Measurements from ENCODE around the gene DGKI. TPM values are rescaled to one million over a fixed set of nuclear protein-coding genes. Genes with fewer than 3 reads are reported as not detected.

Gene DGKI
- total and polyA plus RNA-seq, 2 experiments from 2014 or later, result 0.16 to 1.0 TPM

DNA sequence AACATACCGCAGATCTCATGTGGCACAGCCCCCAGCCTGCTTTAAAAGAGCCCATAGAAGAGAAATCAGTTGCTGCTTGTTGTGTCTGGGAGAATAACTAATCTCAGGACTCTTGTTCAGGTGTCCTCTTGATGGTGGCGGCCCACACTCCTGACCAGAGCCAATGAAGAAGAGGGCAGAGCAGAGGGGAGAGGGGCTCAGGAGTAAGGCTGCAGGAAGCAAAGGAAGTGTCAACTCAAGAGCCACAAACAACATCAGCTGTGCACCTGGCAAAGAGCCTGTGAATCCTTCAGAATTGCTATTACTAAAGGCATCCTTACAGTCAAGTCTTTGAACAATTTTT, 443.4 kb downstream of the DGKI start (continued):
- TF ChIP-seq REST (IDR thresholded peaks at IDR 0.05; ENCODE audit: unreplicated experiment), result no peak

- Mint-ChIP-seq H3K4me1 (peaks cover 9% of the 10 kb centered on the region), H3K27me3 (ENCODE audit: insufficient read depth, low read depth, poor library complexity) (no peaks in the 10 kb centered on the region), H3K9me3 (no peaks in the 10 kb centered on the region), H3K36me3 (ENCODE audit: low read depth) (no peaks in the 10 kb centered on the region), H3K4me3 (no peak overlapping the region), H3K27ac (no peak overlapping the region)
- TF ChIP-seq ZNF114 (CRISPR knock-in tag; IDR thresholded peaks at IDR 0.05) (no peak), POLR2AphosphoS5 (IDR thresholded peaks at IDR 0.05; ENCODE audit: low read depth) (no peak), REST (IDR thresholded peaks at IDR 0.05; ENCODE audit: unreplicated experiment) (no peak), EZH2phosphoT487 (IDR thresholded peaks at IDR 0.05; ENCODE audit: unreplicated experiment) (no peak), JUNB (IDR thresholded peaks at IDR 0.05; ENCODE audit: unreplicated experiment) (no peak)
- TF ChIP-seq, protein P1, sequence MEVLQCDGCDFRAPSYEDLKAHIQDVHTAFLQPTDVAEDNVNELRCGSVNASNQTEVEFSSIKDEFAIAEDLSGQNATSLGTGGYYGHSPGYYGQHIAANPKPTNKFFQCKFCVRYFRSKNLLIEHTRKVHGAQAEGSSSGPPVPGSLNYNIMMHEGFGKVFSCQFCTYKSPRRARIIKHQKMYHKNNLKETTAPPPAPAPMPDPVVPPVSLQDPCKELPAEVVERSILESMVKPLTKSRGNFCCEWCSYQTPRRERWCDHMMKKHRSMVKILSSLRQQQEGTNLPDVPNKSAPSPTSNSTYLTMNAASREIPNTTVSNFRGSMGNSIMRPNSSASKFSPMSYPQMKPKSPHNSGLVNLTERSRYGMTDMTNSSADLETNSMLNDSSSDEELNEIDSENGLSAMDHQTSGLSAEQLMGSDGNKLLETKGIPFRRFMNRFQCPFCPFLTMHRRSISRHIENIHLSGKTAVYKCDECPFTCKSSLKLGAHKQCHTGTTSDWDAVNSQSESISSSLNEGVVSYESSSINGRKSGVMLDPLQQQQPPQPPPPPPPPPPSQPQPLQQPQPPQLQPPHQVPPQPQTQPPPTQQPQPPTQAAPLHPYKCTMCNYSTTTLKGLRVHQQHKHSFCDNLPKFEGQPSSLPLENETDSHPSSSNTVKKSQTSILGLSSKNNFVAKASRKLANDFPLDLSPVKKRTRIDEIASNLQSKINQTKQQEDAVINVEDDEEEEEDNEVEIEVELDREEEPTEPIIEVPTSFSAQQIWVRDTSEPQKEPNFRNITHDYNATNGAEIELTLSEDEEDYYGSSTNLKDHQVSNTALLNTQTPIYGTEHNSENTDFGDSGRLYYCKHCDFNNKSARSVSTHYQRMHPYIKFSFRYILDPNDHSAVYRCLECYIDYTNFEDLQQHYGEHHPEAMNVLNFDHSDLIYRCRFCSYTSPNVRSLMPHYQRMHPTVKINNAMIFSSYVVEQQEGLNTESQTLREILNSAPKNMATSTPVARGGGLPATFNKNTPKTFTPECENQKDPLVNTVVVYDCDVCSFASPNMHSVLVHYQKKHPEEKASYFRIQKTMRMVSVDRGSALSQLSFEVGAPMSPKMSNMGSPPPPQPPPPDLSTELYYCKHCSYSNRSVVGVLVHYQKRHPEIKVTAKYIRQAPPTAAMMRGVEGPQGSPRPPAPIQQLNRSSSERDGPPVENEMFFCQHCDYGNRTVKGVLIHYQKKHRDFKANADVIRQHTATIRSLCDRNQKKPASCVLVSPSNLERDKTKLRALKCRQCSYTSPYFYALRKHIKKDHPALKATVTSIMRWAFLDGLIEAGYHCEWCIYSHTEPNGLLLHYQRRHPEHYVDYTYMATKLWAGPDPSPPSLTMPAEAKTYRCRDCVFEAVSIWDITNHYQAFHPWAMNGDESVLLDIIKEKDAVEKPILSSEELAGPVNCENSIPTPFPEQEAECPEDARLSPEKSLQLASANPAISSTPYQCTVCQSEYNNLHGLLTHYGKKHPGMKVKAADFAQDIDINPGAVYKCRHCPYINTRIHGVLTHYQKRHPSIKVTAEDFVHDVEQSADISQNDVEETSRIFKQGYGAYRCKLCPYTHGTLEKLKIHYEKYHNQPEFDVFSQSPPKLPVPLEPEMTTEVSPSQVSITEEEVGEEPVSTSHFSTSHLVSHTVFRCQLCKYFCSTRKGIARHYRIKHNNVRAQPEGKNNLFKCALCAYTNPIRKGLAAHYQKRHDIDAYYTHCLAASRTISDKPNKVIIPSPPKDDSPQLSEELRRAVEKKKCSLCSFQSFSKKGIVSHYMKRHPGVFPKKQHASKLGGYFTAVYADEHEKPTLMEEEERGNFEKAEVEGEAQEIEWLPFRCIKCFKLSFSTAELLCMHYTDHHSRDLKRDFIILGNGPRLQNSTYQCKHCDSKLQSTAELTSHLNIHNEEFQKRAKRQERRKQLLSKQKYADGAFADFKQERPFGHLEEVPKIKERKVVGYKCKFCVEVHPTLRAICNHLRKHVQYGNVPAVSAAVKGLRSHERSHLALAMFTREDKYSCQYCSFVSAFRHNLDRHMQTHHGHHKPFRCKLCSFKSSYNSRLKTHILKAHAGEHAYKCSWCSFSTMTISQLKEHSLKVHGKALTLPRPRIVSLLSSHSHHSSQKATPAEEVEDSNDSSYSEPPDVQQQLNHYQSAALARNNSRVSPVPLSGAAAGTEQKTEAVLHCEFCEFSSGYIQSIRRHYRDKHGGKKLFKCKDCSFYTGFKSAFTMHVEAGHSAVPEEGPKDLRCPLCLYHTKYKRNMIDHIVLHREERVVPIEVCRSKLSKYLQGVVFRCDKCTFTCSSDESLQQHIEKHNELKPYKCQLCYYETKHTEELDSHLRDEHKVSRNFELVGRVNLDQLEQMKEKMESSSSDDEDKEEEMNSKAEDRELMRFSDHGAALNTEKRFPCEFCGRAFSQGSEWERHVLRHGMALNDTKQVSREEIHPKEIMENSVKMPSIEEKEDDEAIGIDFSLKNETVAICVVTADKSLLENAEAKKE (CRISPR knock-in tag; IDR thresholded peaks at IDR 0.05), result 0 out of 2 replicates have a peak, but pooled peaks have one; percentile 17
- Histone ChIP-seq H4K20me1 (replicated peaks; ENCODE audit: insufficient read depth) (no peaks in the 10 kb centered on the region), H3K79me2 (replicated peaks; ENCODE audit: insufficient read depth) (no peaks in the 10 kb centered on the region), H2AFZ (peak overlapping the region; percentile 94), H3K4me3 (peak overlapping the region; percentile 51), H3F3A (replicated peaks; ENCODE audit: low read depth) (no peaks in the 10 kb centered on the region), H3K4me1 (ENCODE audit: insufficient read depth) (peaks cover 32% of the 10 kb centered on the region), H3K4me2 (peak overlapping the region; percentile 77), H3K36me3 (ENCODE audit: insufficient read depth) (no peaks in the 10 kb centered on the region), H3K27me3 (ENCODE audit: insufficient read depth) (no peaks in the 10 kb centered on the region), H3K9me2 (ENCODE audit: insufficient read depth) (no peaks in the 10 kb centered on the region), H3K27ac (ENCODE audit: low read depth) (peak overlapping the region; percentile 29; the same call in 1 of the 2 replicates)
- ATAC-seq (peak; percentile 78), DNase-seq (ENCODE audit: low spot score) (peak; percentile 47)
These were observed 444.0 kb downstream of the DGKI start for GRCh38 chr7:137402536-137403352.

Data from GM23338 (cell line).